Activated CD4-positive, CD25-positive, alpha-beta regulatory T cell treated with anti-CD3 and anti-CD28 coated beads, Interleukin-2, amount 50 U/mL, for 16 hours (primary cell): ENCODE data around the gene AUTS2.

Experiments
- DNase-seq: peaks from one replicate; pipeline ENCODE4 v3.0.0-alpha.2; 2020; ENCODE audit warnings: low read depth, low spot score

The AUTS2 gene

GRCh38 chr7:69932034-69932628, 333.9 kb downstream of the AUTS2 start:
- no peak for DNase-seq

GRCh38 chr7:69934144-69934903, 336.0 kb downstream of the AUTS2 start:
- DNase-seq: no peak

- no peak for DNase-seq
Measured at GRCh38 chr7:69935107-69935506, 336.8 kb downstream of the AUTS2 start.

GRCh38 chr7:69937097-69937496, 338.8 kb downstream of the AUTS2 start:
- DNase-seq: no peak

- DNase-seq: no peak
Measured at GRCh38 chr7:69939317-69939716, 341.0 kb downstream of the AUTS2 start.

- DNase-seq: no peak
Measured at GRCh38 chr7:69941077-69941651, 342.9 kb downstream of the AUTS2 start.

GRCh38 chr7:69942573-69942972, 344.3 kb downstream of the AUTS2 start:
- DNase-seq: no peak

GRCh38 chr7:69946901-69947300, 348.6 kb downstream of the AUTS2 start:
- no peak for DNase-seq

GRCh38 chr7:69947998-69948397, 349.7 kb downstream of the AUTS2 start:
- no peak for DNase-seq

GRCh38 chr7:69949122-69949521, 350.8 kb downstream of the AUTS2 start:
- no peak for DNase-seq

GRCh38 chr7:69951458-69951857, 353.2 kb downstream of the AUTS2 start:
- DNase-seq: no peak

- DNase-seq: no peak
Measured at GRCh38 chr7:69953136-69954067, 355.1 kb downstream of the AUTS2 start.

- no peak for DNase-seq
Measured at GRCh38 chr7:69956541-69956940, 358.3 kb downstream of the AUTS2 start.

- no peak for DNase-seq
Measured at GRCh38 chr7:69957661-69958060, 359.4 kb downstream of the AUTS2 start.

- DNase-seq: no peak
Measured at GRCh38 chr7:69959789-69960499, 361.7 kb downstream of the AUTS2 start.

- DNase-seq: no peak
Measured at GRCh38 chr7:69961436-69961835, 363.2 kb downstream of the AUTS2 start.

GRCh38 chr7:69962186-69963065, 364.2 kb downstream of the AUTS2 start:
- DNase-seq: no peak

GRCh38 chr7:69963393-69963792, 365.1 kb downstream of the AUTS2 start:
- no peak for DNase-seq

- DNase-seq: no peak
Measured at GRCh38 chr7:69966766-69967591, 368.7 kb downstream of the AUTS2 start.
